Panc1 (cell line): Measurements from ENCODE around the gene PUSL1.

Source experiments
- POLR2AphosphoS5 ChIP-seq: IDR thresholded peaks from 2 replicates; pipeline ENCODE4 v1.6.1; 2012; ENCODE audit warnings: mild to moderate bottlenecking, low read depth, low read length, moderate library complexity
- SIN3A ChIP-seq: IDR thresholded peaks from 2 replicates; pipeline ENCODE4 v1.6.1; 2012; ENCODE audit warnings: low read depth, mild to moderate bottlenecking, low read length, moderate library complexity, borderline replicate concordance; ENCODE audit not compliant: insufficient read depth
- TF ChIP-seq, protein P1 (sequence below): fragments of 450-650 bp; IDR thresholded peaks from 2 replicates; pipeline ENCODE4 v1.5.1; 2017; ENCODE audit warnings: mild to moderate bottlenecking

DNA sequence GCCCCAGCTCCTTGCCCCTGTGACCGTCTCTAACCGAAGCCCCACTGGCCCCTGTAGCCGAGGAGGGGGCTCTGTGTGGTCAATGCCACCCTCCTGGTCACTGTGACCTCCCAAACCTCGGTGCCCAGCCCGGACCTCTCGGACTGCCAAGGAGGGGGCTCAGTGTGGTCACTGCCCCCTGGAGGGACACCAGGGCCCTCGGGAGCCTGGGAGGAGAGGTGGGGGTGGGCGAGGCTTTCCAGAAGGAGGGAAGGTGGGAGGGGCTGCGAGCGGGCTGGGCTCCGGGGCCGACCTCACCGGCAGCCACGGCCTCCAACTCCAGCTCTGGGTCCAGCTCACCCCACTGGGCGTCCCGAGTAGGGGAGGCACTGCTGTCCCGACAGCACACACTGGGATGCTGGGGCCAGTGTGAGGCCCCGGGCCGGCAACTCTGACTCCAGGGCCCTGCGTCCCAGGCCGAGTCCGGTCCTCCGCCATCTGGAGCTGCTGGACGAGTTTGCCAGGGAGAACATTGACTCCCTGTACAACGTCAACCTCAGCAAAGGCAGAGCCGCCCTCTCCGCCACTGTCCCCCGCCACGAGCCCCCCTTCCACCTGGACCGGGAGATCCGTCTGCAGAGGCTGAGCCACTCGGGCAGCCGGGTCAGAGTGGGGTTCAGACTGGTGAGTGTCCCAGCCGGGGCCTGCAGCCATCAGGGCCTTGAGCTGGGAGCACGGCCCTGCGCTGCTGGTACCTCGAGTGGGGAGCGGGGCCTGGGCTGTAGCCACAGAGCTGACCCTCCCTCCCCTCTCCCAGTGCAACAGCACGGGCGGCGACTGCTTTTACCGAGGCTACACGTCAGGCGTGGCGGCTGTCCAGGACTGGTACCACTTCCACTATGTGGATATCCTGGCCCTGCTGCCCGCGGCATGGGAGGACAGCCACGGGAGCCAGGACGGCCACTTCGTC is 21.8 kb upstream of the PUSL1 start:
- TF ChIP-seq, protein P1, sequence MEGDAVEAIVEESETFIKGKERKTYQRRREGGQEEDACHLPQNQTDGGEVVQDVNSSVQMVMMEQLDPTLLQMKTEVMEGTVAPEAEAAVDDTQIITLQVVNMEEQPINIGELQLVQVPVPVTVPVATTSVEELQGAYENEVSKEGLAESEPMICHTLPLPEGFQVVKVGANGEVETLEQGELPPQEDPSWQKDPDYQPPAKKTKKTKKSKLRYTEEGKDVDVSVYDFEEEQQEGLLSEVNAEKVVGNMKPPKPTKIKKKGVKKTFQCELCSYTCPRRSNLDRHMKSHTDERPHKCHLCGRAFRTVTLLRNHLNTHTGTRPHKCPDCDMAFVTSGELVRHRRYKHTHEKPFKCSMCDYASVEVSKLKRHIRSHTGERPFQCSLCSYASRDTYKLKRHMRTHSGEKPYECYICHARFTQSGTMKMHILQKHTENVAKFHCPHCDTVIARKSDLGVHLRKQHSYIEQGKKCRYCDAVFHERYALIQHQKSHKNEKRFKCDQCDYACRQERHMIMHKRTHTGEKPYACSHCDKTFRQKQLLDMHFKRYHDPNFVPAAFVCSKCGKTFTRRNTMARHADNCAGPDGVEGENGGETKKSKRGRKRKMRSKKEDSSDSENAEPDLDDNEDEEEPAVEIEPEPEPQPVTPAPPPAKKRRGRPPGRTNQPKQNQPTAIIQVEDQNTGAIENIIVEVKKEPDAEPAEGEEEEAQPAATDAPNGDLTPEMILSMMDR, result no peak
- TF ChIP-seq SIN3A (no peak), POLR2AphosphoS5 (no peak)
